Activated naive CD4-positive, alpha-beta T cell treated with anti-CD3 and anti-CD28 coated beads, Interleukin-2, amount 10 ng/mL, durations not matched to agents 7 days and 5 days (primary cell): ENCODE results near the gene INPP5F.
"Not testable (repeated sequence)": the region's sequence is repeated elsewhere in the genome, so short reads cannot be mapped to it uniquely, and the experiment has no call there.

Experiments
- CTCF ChIA-PET: fragments of 350-600 bp; sonication (Branson Sonifier 250); formaldehyde crosslinking; loops from one replicate; lab custom pipeline; 2021; ENCODE audit warnings: antibody characterized with exemption; lab: Charles Lee
- DNase-seq: peaks from one replicate; pipeline ENCODE4 v3.0.0-alpha.2; 2020
- H3K27ac Mint-ChIP-seq: one replicate; pipeline ENCODE4 v1.8.0; 2021; ENCODE audit warnings: mild to moderate bottlenecking, moderate library complexity, mixed read lengths
- H3K27me3 Mint-ChIP-seq: one replicate; pipeline ENCODE4 v1.8.0; 2021; ENCODE audit warnings: mild to moderate bottlenecking, mixed read lengths
- H3K36me3 Mint-ChIP-seq: one replicate; pipeline ENCODE4 v1.8.0; 2021; ENCODE audit warnings: mixed read lengths
- H3K4me1 Mint-ChIP-seq: one replicate; pipeline ENCODE4 v1.8.0; 2021; ENCODE audit warnings: mixed read lengths
- H3K4me3 Mint-ChIP-seq: one replicate; pipeline ENCODE4 v1.8.0; 2021; ENCODE audit warnings: mild to moderate bottlenecking, moderate library complexity, mixed read lengths
- H3K9me3 Mint-ChIP-seq: one replicate; pipeline ENCODE4 v1.8.0; 2021; ENCODE audit warnings: mixed read lengths

Gene INPP5F

DNA sequence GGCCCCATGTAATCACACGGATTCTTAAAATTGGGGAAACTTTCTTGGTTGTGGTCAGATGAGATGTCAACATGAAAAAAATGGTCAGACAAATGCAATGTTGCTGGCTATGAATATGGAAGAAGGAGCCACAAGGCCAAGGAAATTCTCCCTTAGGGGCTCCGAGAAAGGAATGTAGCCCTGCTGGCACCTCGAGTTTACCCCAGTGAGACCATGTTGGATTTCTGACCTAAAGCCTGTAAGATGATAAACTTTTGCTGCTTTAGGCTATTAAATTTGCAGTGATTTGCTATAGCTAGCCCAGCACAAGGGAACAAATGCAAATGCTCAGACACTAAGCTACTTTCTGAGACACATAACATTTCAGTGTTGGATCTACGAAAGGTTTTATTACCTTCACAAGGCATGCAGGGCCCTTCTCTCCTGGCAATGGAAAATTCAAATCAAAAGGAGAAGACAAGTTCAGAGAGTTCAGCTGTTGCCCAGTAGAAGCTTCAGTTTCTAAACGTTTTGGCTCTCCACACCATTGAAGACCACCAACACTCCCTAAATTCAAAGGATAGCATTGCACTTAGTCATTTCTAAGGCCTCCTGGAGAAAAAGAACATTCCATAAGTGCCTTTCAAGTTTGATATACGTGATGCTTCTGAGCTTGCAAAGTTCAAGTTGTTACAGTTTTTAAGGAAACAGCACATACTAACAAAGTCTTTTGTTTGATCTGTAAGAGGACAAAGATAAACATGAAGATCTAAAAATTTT, 123.4 kb downstream of the INPP5F start:
- CTCF ChIA-PET, result interaction anchor here (1.2 to 2.1 kb wide), 3 partner anchors 10 to 162 kb away, joined by 3 to 9 read pairs (median 4); no protein-coding TSS in a partner anchor
- Mint-ChIP-seq H3K4me3 (no peak overlapping the region), H3K4me1 (no peaks in the 10 kb centered on the region), H3K27me3 (no peaks in the 10 kb centered on the region), H3K9me3 (no peaks in the 10 kb centered on the region), H3K36me3 (peaks cover 56% of the 10 kb centered on the region), H3K27ac (no peak overlapping the region)
- no peak for DNase-seq

DNA sequence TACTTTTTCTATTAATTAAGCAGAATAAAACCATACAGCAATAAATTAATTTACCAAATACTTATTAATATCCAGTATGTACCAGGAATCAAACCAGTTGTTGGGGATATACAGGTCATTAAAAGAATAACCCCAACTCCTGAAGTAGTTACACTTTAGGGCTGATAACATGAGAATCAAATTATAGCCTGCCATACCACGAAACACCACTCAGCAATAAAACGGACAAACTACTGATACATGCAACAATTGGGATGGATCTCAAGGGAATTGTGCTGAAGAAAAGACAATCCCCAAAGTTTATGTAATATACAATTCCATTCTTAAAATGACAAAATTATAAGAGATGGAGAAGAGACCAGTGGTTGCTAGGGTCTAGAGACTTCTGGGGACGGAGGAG, 124.1 kb downstream of the INPP5F start:
- DNase-seq, result no peak
- no peaks in the 10 kb centered on the region for H3K9me3 Mint-ChIP-seq
- no peak overlapping the region for H3K4me3 Mint-ChIP-seq
- no peaks in the 10 kb centered on the region for H3K27me3 Mint-ChIP-seq
- CTCF ChIA-PET, result interaction anchor here (1.2 to 2.1 kb wide), 2 partner anchors 9 to 163 kb away, joined by 3 to 9 read pairs; no protein-coding TSS in a partner anchor
- H3K36me3 Mint-ChIP-seq, result peaks cover 50% of the 10 kb centered on the region
- H3K4me1 Mint-ChIP-seq, result no peaks in the 10 kb centered on the region
- H3K27ac Mint-ChIP-seq, result no peak overlapping the region

DNA sequence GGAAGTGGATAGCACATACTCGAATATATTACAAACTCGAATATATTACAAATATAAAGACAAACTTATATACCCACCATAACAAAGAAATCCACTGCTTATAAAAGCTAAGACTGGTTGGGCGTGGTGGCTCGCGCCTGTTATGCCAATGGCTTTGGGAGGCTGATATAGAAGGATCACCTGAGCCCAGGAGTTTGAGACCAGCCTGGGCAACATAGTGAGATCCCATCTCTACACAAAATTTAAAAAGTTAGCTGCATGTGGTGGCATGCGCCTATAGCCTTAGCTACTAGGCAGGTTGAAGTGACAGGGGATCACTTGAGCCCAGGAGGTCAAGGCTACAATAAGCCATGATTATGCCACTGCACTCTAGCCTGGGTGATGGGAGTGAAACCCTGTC, 126.4 kb downstream of the INPP5F start:
- CTCF ChIA-PET, result interaction anchor here (1.9 kb wide), 1 partner anchor 165 kb away, joined by 9 read pairs; no protein-coding TSS in a partner anchor
- Mint-ChIP-seq H3K27me3 (no peaks in the 10 kb centered on the region), H3K4me1 (no peaks in the 10 kb centered on the region), H3K9me3 (no peaks in the 10 kb centered on the region), H3K27ac (no peak overlapping the region), H3K36me3 (peaks cover 43% of the 10 kb centered on the region), H3K4me3 (no peak overlapping the region)
- no peak for DNase-seq

DNA sequence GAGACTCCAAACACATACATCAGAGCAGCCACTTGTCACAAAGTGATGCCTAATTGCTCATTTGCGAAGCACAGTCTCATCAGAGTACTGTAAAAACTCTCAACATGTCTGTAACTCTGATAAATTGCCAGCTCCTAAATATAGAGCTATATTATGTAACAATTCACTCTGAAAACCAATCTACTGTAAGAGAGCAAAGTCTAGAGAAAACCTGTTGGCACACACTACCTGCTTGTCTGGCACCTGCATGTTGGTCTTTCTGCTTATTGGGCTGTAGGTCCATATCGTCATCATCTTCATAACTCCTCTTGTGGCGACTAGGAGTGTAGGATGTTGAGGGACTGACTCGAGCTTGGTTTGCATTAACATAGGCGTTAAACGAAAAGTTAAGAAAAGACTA, 127.0 kb downstream of the INPP5F start:
- no peak for DNase-seq
- peaks cover 41% of the 10 kb centered on the region for H3K36me3 Mint-ChIP-seq
- H3K27ac Mint-ChIP-seq, result no peak overlapping the region
- H3K4me3 Mint-ChIP-seq, result no peak overlapping the region
- H3K9me3 Mint-ChIP-seq, result no peaks in the 10 kb centered on the region
- H3K27me3 Mint-ChIP-seq, result no peaks in the 10 kb centered on the region
- no peaks in the 10 kb centered on the region for H3K4me1 Mint-ChIP-seq
- CTCF ChIA-PET, result interaction anchor here (1.9 kb wide), 1 partner anchor 166 kb away, joined by 9 read pairs; no protein-coding TSS in a partner anchor

DNA sequence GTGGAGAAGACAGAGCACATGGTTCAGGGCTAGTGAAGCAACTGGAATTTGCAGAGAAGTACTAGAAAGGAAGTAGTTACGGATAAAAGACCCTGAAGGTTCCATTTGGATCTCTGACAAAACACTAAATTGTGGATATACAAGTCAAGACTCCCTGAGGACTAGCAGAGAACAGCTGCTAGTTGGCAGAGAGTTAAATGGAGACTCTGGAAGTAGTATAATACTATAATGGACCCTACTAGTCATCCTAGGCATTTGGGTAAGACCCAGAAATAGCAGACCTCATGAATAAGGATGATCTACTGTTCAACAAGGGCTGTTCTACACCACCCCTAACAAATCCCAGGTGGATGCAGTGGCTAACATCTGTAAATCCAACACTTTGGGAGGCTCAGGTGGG, 127.7 kb downstream of the INPP5F start:
- Mint-ChIP-seq H3K36me3 (peaks cover 35% of the 10 kb centered on the region), H3K9me3 (no peaks in the 10 kb centered on the region), H3K4me1 (no peaks in the 10 kb centered on the region), H3K27ac (no peak overlapping the region), H3K27me3 (no peaks in the 10 kb centered on the region), H3K4me3 (no peak overlapping the region)
- DNase-seq, result no peak
- CTCF ChIA-PET, result interaction anchor here (1.0 to 1.9 kb wide), 2 partner anchors 103 to 167 kb away, joined by 3 to 9 read pairs; no protein-coding TSS in a partner anchor

DNA sequence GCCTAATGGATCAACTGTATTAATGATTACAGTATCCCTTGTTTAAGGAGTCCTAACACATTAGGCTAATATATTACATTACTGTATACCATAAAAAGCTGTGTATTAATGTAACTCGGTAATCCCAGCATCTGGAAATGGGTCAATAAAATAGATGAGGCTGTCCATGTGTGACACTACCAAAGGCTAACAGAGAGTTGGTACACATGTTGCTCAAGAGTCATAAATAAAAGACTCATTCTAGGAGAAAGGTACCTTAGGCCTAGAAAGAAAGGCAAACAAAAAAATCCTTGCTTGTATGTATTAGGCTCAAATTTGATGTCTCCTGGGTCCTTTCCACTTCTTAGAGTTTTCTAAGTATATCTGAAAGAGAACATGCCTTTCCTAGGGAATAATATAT, 132.2 kb downstream of the INPP5F start:
- H3K36me3 Mint-ChIP-seq, result peaks cover 23% of the 10 kb centered on the region
- no peak for DNase-seq
- H3K27ac Mint-ChIP-seq, result no peak overlapping the region
- H3K9me3 Mint-ChIP-seq, result no peaks in the 10 kb centered on the region
- CTCF ChIA-PET, result interaction anchor here (1.5 to 4.5 kb wide), 6 partner anchors 9 to 249 kb away, joined by 4 to 72 read pairs (median 12); no protein-coding TSS in a partner anchor
- peaks cover 21% of the 10 kb centered on the region for H3K4me1 Mint-ChIP-seq
- H3K4me3 Mint-ChIP-seq, result no peak overlapping the region
- H3K27me3 Mint-ChIP-seq, result no peaks in the 10 kb centered on the region

DNA sequence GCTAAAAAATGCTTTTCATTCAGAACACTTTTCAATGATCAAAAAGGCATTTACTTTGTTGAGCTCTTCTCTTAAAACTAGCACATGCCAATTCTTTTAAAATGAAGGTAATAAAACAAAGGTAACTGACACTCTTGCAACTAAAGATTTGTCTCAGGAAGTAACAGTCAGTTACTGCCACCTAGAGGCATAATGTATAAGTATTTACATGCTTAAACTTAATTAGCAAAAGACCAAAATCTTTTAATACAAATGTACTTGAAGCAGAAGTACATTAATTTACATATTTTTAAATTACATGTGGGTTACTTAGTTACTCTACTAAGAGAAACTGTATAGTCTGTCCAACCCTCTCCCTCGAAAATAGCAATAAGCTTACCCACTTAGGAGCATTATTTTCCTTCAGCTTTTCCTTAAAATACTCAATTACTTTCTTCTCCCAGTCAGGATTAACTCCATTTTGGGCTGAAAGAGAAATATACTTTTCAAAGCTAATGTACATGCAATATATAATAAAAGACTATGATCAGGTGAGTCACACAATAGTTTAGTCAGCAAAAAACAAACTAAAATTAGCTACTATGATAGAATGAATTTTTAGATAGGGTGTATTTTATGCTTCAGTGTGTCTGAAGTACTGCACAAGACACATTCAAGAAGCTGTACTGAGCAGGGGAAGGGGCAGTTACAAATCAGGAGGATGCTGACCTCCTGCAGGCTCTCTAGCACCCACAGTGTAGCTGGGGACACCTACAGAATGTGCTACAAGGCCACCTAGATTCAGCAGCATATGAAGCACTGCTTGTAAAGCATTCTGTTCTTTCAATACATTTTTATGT, 133.8 kb downstream of the INPP5F start:
- Mint-ChIP-seq H3K27ac (no peak overlapping the region), H3K9me3 (peaks cover 7% of the 10 kb centered on the region), H3K4me3 (no peak overlapping the region), H3K36me3 (peaks cover 30% of the 10 kb centered on the region), H3K27me3 (no peaks in the 10 kb centered on the region), H3K4me1 (peaks cover 32% of the 10 kb centered on the region)
- DNase-seq, result no peak
- CTCF ChIA-PET, result interaction anchor here (0.5 to 4.5 kb wide), 34 partner anchors 8 to 660 kb away, joined by 3 to 72 read pairs (median 4); partner anchors contain the start of genes INPP5F, MCMBP and SEC23IP

DNA sequence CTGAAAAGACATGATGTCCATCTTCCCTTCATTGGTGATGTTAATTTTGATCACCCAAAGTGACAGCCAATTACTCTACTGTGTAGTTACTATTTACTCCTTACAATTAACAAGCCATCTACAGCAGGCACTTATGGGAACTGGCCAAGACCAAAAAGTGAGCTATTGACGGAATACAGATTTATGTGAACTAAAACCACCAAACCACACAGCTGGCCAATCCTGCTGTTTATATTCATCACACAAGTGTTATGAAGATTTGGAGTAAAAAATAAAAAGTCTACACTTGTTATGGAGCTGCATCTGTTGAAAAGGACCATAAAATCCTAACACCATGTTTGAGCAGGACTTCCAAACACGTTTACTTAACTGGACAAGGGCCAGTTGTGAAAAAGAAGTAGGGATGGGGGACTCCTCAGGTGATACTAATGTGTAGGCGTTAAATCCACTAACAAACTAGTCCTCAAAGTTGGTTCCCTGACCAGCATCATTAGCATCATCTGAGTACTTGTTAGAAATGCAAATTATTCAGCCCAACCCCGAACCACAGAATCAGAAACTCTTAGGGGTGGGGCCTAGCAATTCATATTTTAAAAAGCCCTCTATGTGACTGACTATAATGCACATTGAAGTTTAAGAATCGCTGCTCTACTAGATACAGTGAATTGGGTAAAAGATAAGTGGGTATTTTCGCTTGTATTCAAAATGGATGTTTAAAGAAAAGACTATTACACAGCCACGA, 135.2 kb downstream of the INPP5F start:
- Mint-ChIP-seq H3K27me3 (no peaks in the 10 kb centered on the region), H3K36me3 (peaks cover 39% of the 10 kb centered on the region), H3K9me3 (peaks cover 12% of the 10 kb centered on the region), H3K4me3 (no peak overlapping the region), H3K4me1 (peaks cover 39% of the 10 kb centered on the region), H3K27ac (no peak overlapping the region)
- CTCF ChIA-PET, result interaction anchor here (1.0 to 4.5 kb wide), 7 partner anchors 12 to 176 kb away, joined by 3 to 72 read pairs (median 4); no protein-coding TSS in a partner anchor
- DNase-seq, result no peak

DNA sequence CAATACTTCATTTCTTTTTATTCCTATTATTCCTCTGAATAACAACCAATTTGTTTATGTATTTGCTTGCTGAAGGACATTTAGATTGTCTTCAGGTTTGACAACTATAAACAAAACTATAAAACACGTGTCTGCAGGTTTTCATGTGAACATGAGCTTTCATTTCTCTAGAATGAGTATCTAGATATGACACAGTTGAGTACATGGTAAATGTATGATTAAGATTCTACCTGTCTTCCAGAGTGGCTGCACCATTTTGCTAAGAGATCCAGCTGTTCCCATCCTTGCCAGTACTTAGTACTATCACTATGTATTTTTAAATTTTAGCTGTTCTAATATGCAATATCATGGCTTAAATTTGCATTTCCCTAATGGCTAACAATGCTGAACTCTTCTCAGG, 136.7 kb downstream of the INPP5F start:
- Mint-ChIP-seq H3K4me3 (no peak overlapping the region), H3K4me1 (peaks cover 45% of the 10 kb centered on the region), H3K36me3 (peaks cover 39% of the 10 kb centered on the region)

DNA sequence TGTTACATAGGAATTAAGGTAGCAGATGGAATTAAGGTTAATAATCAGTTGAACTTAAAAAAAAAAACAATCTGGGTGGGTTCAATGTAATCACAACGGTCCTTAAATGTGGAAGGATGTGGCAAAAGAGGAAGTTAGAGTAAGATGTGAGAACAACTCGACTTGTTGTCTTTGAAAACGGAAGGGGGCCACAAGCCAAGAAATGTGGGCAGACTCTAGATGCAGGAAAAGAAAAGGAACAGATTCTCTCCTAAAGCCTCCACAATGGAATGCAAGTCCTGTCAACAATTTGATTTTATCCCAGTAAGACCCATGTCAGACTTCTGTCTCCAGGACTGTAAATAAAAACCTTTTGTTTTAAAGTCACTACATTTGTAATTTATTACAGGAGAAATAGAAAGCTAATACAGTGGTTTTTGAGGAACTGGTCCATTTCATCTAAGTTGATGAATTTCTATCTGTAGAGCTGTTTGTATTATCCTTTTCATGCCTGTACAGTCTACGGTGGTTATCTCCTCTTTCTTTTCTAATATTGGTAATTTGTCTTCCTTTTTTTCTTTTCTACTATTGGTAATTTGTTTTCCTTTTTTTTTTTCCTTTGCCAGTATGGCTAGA, 138.2 kb downstream of the INPP5F start:
- Mint-ChIP-seq H3K9me3 (peaks cover 12% of the 10 kb centered on the region), H3K27ac (no peak overlapping the region), H3K4me3 (no peak overlapping the region), H3K27me3 (no peaks in the 10 kb centered on the region), H3K36me3 (peaks cover 43% of the 10 kb centered on the region), H3K4me1 (peaks cover 53% of the 10 kb centered on the region)
- CTCF ChIA-PET, result interaction anchor here (0.7 to 2.3 kb wide), 2 partner anchors 113 to 201 kb away, joined by 4 to 7 read pairs; no protein-coding TSS in a partner anchor
- DNase-seq, result no peak

More for the DNA sequence above, 136.7 kb downstream of the INPP5F start:
- DNase-seq, result no peak
- Mint-ChIP-seq H3K27ac (no peak overlapping the region), H3K9me3 (peaks cover 12% of the 10 kb centered on the region), H3K27me3 (no peaks in the 10 kb centered on the region)
- CTCF ChIA-PET, result interaction anchor here (2.3 kb wide), 1 partner anchor 111 kb away, joined by 7 read pairs; no protein-coding TSS in a partner anchor

DNA sequence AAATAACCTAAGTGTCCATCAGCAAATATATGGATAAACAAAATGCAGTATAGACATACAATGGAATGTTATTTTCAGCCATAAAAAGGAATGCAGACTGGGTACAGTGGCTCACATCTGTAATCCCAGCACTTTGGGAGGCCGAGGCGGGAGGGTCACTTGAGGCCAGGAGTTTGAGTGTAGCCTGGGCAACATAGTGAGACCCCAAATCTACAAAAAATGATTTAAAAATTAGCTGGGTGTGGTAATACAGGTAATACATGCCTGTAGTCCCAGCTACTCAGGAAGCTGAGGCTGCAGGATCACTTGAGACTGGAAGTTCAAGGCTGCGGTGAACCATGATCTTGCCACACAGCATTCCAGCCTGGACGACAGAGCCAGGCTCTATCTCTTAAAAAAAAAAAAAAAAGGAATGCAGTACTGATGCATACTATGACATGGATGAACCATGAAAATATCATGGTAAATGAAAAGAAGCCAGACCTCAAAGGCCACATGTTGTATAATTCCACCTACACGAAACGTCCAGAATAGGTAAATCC, 139.9 kb downstream of the INPP5F start:
- H3K27ac Mint-ChIP-seq, result no peak overlapping the region
- H3K4me1 Mint-ChIP-seq, result peaks cover 62% of the 10 kb centered on the region
- CTCF ChIA-PET, result no interaction called here
- H3K4me3 Mint-ChIP-seq, result no peak overlapping the region
- no peak for DNase-seq
- H3K36me3 Mint-ChIP-seq, result peaks cover 40% of the 10 kb centered on the region
- peaks cover 12% of the 10 kb centered on the region for H3K9me3 Mint-ChIP-seq
- H3K27me3 Mint-ChIP-seq, result no peaks in the 10 kb centered on the region

DNA sequence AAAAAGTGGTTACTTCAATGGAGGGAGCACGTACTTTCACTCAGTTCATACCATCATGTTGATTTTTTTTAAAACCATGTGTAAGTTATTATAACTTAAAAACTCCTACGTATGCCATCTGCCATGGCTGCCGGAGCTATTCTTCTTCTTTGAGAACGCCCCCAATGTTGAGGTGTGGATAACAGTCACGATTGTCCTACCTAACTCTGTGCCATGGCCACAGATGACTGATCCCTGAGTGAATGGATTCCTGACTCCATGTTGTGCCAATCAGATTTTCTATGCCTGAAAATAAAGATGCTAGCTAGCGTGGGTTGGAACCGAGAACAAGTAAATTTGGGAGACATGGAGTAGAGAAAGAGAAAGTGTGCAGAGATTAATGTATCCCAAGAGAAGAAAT, 141.5 kb downstream of the INPP5F start:
- CTCF ChIA-PET, result interaction anchor here (1.2 kb wide), 1 partner anchor 8 kb away, joined by 4 read pairs; no protein-coding TSS in a partner anchor
- Mint-ChIP-seq H3K9me3 (peaks cover 12% of the 10 kb centered on the region), H3K27me3 (no peaks in the 10 kb centered on the region), H3K27ac (no peak overlapping the region), H3K36me3 (peaks cover 40% of the 10 kb centered on the region), H3K4me1 (peaks cover 66% of the 10 kb centered on the region), H3K4me3 (no peak overlapping the region)
- DNase-seq, result no peak

DNA sequence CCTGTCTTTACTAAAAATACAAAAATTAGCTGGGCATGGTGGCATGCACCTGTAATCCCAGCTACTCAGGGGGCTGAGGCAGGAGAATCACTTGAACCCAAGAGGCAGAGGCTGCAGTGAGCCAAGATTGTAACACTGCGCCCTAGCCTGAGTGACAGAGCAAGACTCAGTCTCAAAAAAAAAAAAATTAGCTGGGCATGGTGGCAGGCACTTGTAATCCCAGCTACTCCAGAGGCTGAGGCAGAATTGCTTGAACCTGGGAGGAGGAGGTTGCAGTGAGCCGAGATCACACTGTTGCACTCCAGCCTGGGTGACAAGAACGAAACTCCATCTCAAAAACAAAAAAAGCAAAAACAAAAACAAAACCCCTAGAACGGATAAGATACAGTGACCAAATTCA, 143.5 kb downstream of the INPP5F start:
- H3K9me3 Mint-ChIP-seq, H3K4me3 Mint-ChIP-seq, DNase-seq, H3K27me3 Mint-ChIP-seq: not testable (repeated sequence)
- Mint-ChIP-seq H3K36me3 (peaks cover 26% of the 10 kb centered on the region), H3K4me1 (peaks cover 62% of the 10 kb centered on the region), H3K27ac (peak overlapping the region; percentile 58)
- CTCF ChIA-PET, result interaction anchor here (0.7 to 1.1 kb wide), 2 partner anchors 10 to 119 kb away, joined by 3 to 7 read pairs; no protein-coding TSS in a partner anchor
